Hepatocyte (in vitro differentiated cells): Measurements from ENCODE around the gene METRN. TPM values are rescaled to one million over a fixed set of nuclear protein-coding genes. Genes with fewer than 3 reads are reported as not detected.

Source experiments
- DNase-seq: peaks from one replicate; pipeline ENCODE4 v3.0.0-alpha.2; 2016; ENCODE audit warnings: low spot score
- H2AFZ ChIP-seq: fragments of 200-600 bp; sonication (generic); 2 replicates; pipeline ENCODE4 v1.6.0; 2016; ENCODE audit warnings: antibody characterized with exemption, mild to moderate bottlenecking
- H3K27ac ChIP-seq: fragments of 200-600 bp; sonication (generic); 2 replicates; pipeline ENCODE4 v1.5.1; 2016; ENCODE audit warnings: mild to moderate bottlenecking
- H3K27me3 ChIP-seq: fragments of 200-600 bp; sonication (generic); 2 replicates; pipeline ENCODE4 v1.6.1; 2016
- H3K36me3 ChIP-seq: fragments of 200-600 bp; sonication (generic); replicated peaks from 2 replicates; pipeline ENCODE4 v1.5.1; 2016; ENCODE audit warnings: low read depth; ENCODE audit not compliant: insufficient read depth
- H3K4me1 ChIP-seq: fragments of 200-600 bp; sonication (generic); 2 replicates; pipeline ENCODE4 v1.5.1; 2016; ENCODE audit warnings: mild to moderate bottlenecking, moderate library complexity; ENCODE audit not compliant: insufficient read depth
- H3K4me2 ChIP-seq: fragments of 200-600 bp; sonication (generic); 2 replicates; pipeline ENCODE4 v1.6.0; 2016
- H3K4me3 ChIP-seq: fragments of 200-600 bp; sonication (generic); 2 replicates; pipeline ENCODE4 v1.5.1; 2016; ENCODE audit warnings: mild to moderate bottlenecking
- H3K79me2 ChIP-seq: fragments of 200-600 bp; sonication (generic); 2 replicates; pipeline ENCODE4 v1.6.0; 2017; ENCODE audit warnings: mild to moderate bottlenecking
- H3K9me2 ChIP-seq: fragments of 200-600 bp; sonication (generic); replicated peaks from 2 replicates; pipeline ENCODE4 v1.6.0; 2017; ENCODE audit warnings: mild to moderate bottlenecking; ENCODE audit not compliant: insufficient read depth
- H3K9me3 ChIP-seq: fragments of 200-600 bp; sonication (generic); 2 replicates; pipeline ENCODE4 v1.5.1; 2016; ENCODE audit warnings: low read depth, mild to moderate bottlenecking
- H4K20me1 ChIP-seq: fragments of 200-600 bp; sonication (generic); 2 replicates; pipeline ENCODE4 v1.6.0; 2016; ENCODE audit warnings: mild to moderate bottlenecking; ENCODE audit not compliant: insufficient read depth, poor library complexity, severe bottlenecking
- CTCF ChIP-seq: fragments of 200-600 bp; sonication (generic); IDR thresholded peaks from 2 replicates; pipeline ENCODE4 v1.5.1; 2016; ENCODE audit warnings: antibody characterized with exemption, mild to moderate bottlenecking; ENCODE audit not compliant: poor library complexity
- EZH2 ChIP-seq: fragments of 200-600 bp; sonication (generic); IDR thresholded peaks from 2 replicates; pipeline ENCODE4 v1.6.1; 2016; ENCODE audit warnings: antibody characterized with exemption, mild to moderate bottlenecking, borderline replicate concordance
- EZH2phosphoT487 ChIP-seq: fragments of 200-600 bp; sonication (generic); IDR thresholded peaks from one replicate; pipeline ENCODE4 v1.6.1; 2018; ENCODE audit warnings: antibody characterized with exemption, mild to moderate bottlenecking, low read depth, moderate library complexity; ENCODE audit not compliant: unreplicated experiment, severe bottlenecking
- WGBS: methylation state at CpG from one replicate; pipeline ENCODE4 v1.1.6; 2016; ENCODE audit warnings: low lambda C conversion rate; ENCODE audit errors: missing lambda C conversion rate; 5-methylcytosine and 5-hydroxymethylcytosine counted together
- polyA plus RNA-seq: library from polyadenylated mRNA; unstranded; fragments of >200 nt; fragmentation: Nextera tagmentation; extraction: Ambion mirVana; gene quantifications from 2 replicates; pipeline ENCODE4 v1.2.1, GENCODE V29; 2016
- total RNA-seq: library from RNA; depleted of rRNA; stranded (reverse); fragments of >200 nt; gene quantifications from 2 replicates; pipeline ENCODE4 v1.2.3, GENCODE V29; 2014

METRN gene
- total and polyA plus RNA-seq, 2 experiments from 2014 or later = 22.7 to 68.1 TPM

GRCh38 chr16:766008-766819, 51.3 kb downstream of the METRN start:
- WGBS = 89% methylated on average over 26 of the region's 29 CpGs
- H3K27me3 ChIP-seq = no peaks in the 10 kb centered on the region

GRCh38 chr16:766820-767640, 52.1 kb downstream of the METRN start:
- DNase-seq = no peak
- TF ChIP-seq EZH2phosphoT487 (no peak), EZH2 (no peak), CTCF (no peak)
- Histone ChIP-seq H3K4me3 (no peak overlapping the region), H2AFZ (no peak overlapping the region), H3K9me3 (no peaks in the 10 kb centered on the region), H4K20me1 (no peaks in the 10 kb centered on the region), H3K9me2 (no peaks in the 10 kb centered on the region), H3K36me3 (no peaks in the 10 kb centered on the region), H3K4me1 (no peaks in the 10 kb centered on the region), H3K79me2 (no peaks in the 10 kb centered on the region), H3K27ac (no peak overlapping the region), H3K27me3 (no peaks in the 10 kb centered on the region), H3K4me2 (no peak overlapping the region)
- 87% methylated on average over 31 of the region's 48 CpGs for WGBS

More at GRCh38 chr16:766008-766819, 51.3 kb downstream of the METRN start:
- H2AFZ ChIP-seq = no peak overlapping the region
- TF ChIP-seq CTCF (no peak), EZH2phosphoT487 (no peak), EZH2 (no peak)
- H3K4me3 ChIP-seq = no peak overlapping the region
- no peak for DNase-seq
- no peaks in the 10 kb centered on the region for H3K79me2 ChIP-seq
- H4K20me1 ChIP-seq = no peaks in the 10 kb centered on the region
- no peak overlapping the region for H3K27ac ChIP-seq
- no peaks in the 10 kb centered on the region for H3K9me2 ChIP-seq
- no peaks in the 10 kb centered on the region for H3K36me3 ChIP-seq
- no peak overlapping the region for H3K4me2 ChIP-seq
- no peaks in the 10 kb centered on the region for H3K4me1 ChIP-seq
- H3K9me3 ChIP-seq = no peaks in the 10 kb centered on the region

GRCh38 chr16:767743-768235, 52.9 kb downstream of the METRN start:
- Histone ChIP-seq H3K4me2 (no peak overlapping the region), H3K4me1 (no peaks in the 10 kb centered on the region), H3K79me2 (no peaks in the 10 kb centered on the region), H2AFZ (no peak overlapping the region), H3K9me2 (no peaks in the 10 kb centered on the region), H3K27ac (no peak overlapping the region), H3K4me3 (no peak overlapping the region), H3K27me3 (no peaks in the 10 kb centered on the region), H4K20me1 (no peaks in the 10 kb centered on the region), H3K36me3 (no peaks in the 10 kb centered on the region), H3K9me3 (no peaks in the 10 kb centered on the region)
- TF ChIP-seq EZH2phosphoT487 (no peak), CTCF (no peak), EZH2 (no peak)
- WGBS = 75% methylated on average over 6 of the region's 38 CpGs
- DNase-seq = no peak
